Panc1 (cell line): ENCODE results near the gene AP4E1.

ENCODE experiments used
- CTCF ChIP-seq: fragments of 450-650 bp; IDR thresholded peaks from 2 replicates; pipeline ENCODE4 v1.5.1; 2017; ENCODE audit warnings: mild to moderate bottlenecking
- TCF7L2 ChIP-seq: IDR thresholded peaks from 2 replicates; pipeline ENCODE4 v1.6.1; 2011; ENCODE audit warnings: mild to moderate bottlenecking, low read depth, low read length, inconsistent platforms

GRCh38 chr15:50865515-50866353, 42.7 kb upstream of the AP4E1 start:
- TF ChIP-seq CTCF (no peak), TCF7L2 (no peak)
